ENCODE measurements around the gene OASL. TPM values are rescaled to one million over a fixed set of nuclear protein-coding genes. Genes with fewer than 3 reads are reported as not detected.

Gene OASL
- total RNA-seq, 1 donor = under 0.01 TPM

GRCh38 chr12:120991965-120992364, 47.1 kb downstream of the OASL start:
- no peak overlapping the region for H3K4me3 ChIP-seq (ENCODE audit: low read depth, low read length)
- no peak for TF ChIP-seq CTCF (IDR thresholded peaks at IDR 0.05; ENCODE audit: insufficient read depth, low read depth, low read length)

GRCh38 chr12:120990487-120991055, 48.5 kb downstream of the OASL start:
- no peak for TF ChIP-seq CTCF (IDR thresholded peaks at IDR 0.05; ENCODE audit: insufficient read depth, low read depth, low read length)
- no peak overlapping the region for H3K4me3 ChIP-seq (ENCODE audit: low read depth, low read length)
- no peak for DNase-seq (ENCODE audit: low read depth)

More at GRCh38 chr12:120991965-120992364, 47.1 kb downstream of the OASL start:
- DNase-seq (ENCODE audit: low read depth) = no peak

GRCh38 chr12:120989687-120990086, 49.4 kb downstream of the OASL start:
- no peak for TF ChIP-seq CTCF (IDR thresholded peaks at IDR 0.05; ENCODE audit: insufficient read depth, low read depth, low read length)
- DNase-seq (ENCODE audit: low read depth) = no peak
- H3K4me3 ChIP-seq (ENCODE audit: low read depth, low read length) = no peak overlapping the region

- no peak for DNase-seq (ENCODE audit: low read depth)
- no peak overlapping the region for H3K4me3 ChIP-seq (ENCODE audit: low read depth, low read length)
- TF ChIP-seq CTCF (IDR thresholded peaks at IDR 0.05; ENCODE audit: insufficient read depth, low read depth, low read length) = no peak
Observed at GRCh38 chr12:120988658-120989057, 50.4 kb downstream of the OASL start.

GRCh38 chr12:120988234-120988633, 50.8 kb downstream of the OASL start:
- H3K4me3 ChIP-seq (ENCODE audit: low read depth, low read length) = no peak overlapping the region
- no peak for TF ChIP-seq CTCF (IDR thresholded peaks at IDR 0.05; ENCODE audit: insufficient read depth, low read depth, low read length)
- DNase-seq (ENCODE audit: low read depth) = no peak

- no peak for TF ChIP-seq CTCF (IDR thresholded peaks at IDR 0.05; ENCODE audit: insufficient read depth, low read depth, low read length)
- no peak overlapping the region for H3K4me3 ChIP-seq (ENCODE audit: low read depth, low read length)
- no peak for DNase-seq (ENCODE audit: low read depth)
Observed at GRCh38 chr12:120984351-120984898, 54.6 kb downstream of the OASL start.

- no peak for DNase-seq (ENCODE audit: low read depth)
- TF ChIP-seq CTCF (IDR thresholded peaks at IDR 0.05; ENCODE audit: insufficient read depth, low read depth, low read length) = no peak
- no peak overlapping the region for H3K4me3 ChIP-seq (ENCODE audit: low read depth, low read length)
Observed at GRCh38 chr12:120983759-120984158, 55.3 kb downstream of the OASL start.

All from fibroblast of villous mesenchyme (primary cell).